Measurements from ENCODE around the gene SORCS2.

SORCS2 gene

DNA sequence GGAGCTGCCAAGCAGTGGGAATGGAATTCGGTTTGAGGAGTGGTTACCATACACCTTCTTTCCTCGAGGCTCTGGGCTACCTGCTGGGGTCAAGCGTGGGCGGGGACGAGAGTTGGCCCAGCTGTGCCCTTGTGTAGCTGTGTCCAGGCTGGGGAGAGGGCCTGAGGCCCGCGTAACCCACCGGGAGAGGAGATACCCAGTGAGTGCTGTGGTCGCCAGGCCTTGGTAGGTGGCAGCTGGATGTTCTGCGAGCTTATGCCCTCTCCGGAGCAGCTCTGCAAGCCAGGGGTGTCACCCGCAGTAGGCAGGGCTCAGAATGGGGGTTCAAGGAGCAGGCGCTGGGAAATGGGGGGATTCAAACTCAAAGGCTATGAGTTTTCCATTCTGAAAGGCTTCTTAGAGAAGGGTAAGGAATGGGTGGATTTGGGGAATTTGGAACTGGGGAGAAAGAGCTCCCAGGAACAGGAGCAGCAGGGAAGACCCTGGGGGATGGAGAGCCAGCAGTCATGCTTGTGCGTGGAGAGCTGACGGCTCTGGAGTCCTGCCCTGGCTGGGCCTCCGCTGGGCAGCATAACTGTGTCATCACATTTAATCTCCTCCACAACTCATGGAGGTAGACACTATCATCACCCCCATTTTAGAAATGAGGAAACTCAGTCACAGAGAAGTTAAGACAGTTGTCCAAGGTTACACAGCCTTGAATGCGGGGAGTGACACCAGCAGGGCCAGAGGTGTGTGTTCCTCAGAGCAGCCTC lies 117.5 kb downstream of the SORCS2 start:
- ChIA-PET POLR2A (no interaction called here), CTCF (interaction anchor here (0.5 kb wide), 1 partner anchor 325 kb away, joined by 3 read pairs; no protein-coding TSS in a partner anchor)
- Histone ChIP-seq H3K4me1 (ENCODE audit: control insufficient read depth, insufficient read depth, low read length) (no peaks in the 10 kb centered on the region), H3K36me3 (ENCODE audit: control insufficient read depth in 2 of 2, insufficient read depth in 1 of 2, low read length in 2 of 2) (no peaks in the 10 kb centered on the region), H3K27ac (ENCODE audit: extremely low read depth, low read depth, low read length) (no peak overlapping the region), H3K4me3 (ENCODE audit: low read depth, low read length) (no peak overlapping the region), H3K9me3 (ENCODE audit: control insufficient read depth, insufficient read depth, low read depth, low read length) (no peaks in the 10 kb centered on the region)
- TF ChIP-seq ZNF155 (tag by site-specific recombination; IDR thresholded peaks at IDR 0.05) (no peak), HOXA7 (CRISPR knock-in tag; IDR thresholded peaks at IDR 0.05; ENCODE audit: borderline replicate concordance) (no peak), ZNF26 (tag by site-specific recombination; IDR thresholded peaks at IDR 0.05) (no peak), ZNF184 (tag by site-specific recombination; IDR thresholded peaks at IDR 0.05) (no peak), ZSCAN4 (tag by site-specific recombination; IDR thresholded peaks at IDR 0.05) (no peak), ZNF707 (tag by site-specific recombination; IDR thresholded peaks at IDR 0.05) (no peak), IKZF3 (tag by site-specific recombination; IDR thresholded peaks at IDR 0.05) (no peak), ZFHX2 (tag by site-specific recombination; conservative IDR thresholded peaks at IDR 0.05) (no peak), SP2 (tag by site-specific recombination; IDR thresholded peaks at IDR 0.05) (no peak), HOXC10 (CRISPR knock-in tag; IDR thresholded peaks at IDR 0.05) (no peak), ZNF600 (tag by site-specific recombination; IDR thresholded peaks at IDR 0.05) (no peak), ZNF501 (tag by site-specific recombination; IDR thresholded peaks at IDR 0.05) (no peak), ZNF670 (tag by site-specific recombination; IDR thresholded peaks at IDR 0.05; ENCODE audit: low read depth) (no peak)
- TF ChIP-seq, protein P1, sequence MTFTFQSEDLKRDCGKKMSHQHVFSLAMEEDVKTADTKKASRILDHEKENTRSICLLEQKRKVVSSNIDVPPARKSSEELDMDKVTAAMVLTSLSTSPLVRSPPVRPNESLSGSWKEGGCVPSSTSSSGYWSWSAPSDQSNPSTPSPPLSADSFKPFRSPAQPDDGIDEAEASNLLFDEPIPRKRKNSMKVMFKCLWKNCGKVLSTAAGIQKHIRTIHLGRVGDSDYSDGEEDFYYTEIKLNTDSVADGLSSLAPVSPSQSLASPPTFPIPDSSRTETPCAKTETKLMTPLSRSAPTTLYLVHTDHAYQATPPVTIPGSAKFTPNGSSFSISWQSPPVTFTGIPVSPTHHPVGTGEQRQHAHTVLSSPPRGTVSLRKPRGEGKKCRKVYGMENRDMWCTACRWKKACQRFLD (tag by site-specific recombination; IDR thresholded peaks at IDR 0.05) = no peak

- H3K4me3 ChIP-seq (ENCODE audit: low read depth, low read length) = no peak overlapping the region
- CTCF ChIA-PET = interaction anchor here (0.6 to 0.8 kb wide), 2 partner anchors 25 to 460 kb away, joined by 3 to 5 read pairs; no protein-coding TSS in a partner anchor
- H3K9me3 ChIP-seq (ENCODE audit: control insufficient read depth, insufficient read depth, low read depth, low read length) = no peaks in the 10 kb centered on the region
- H3K36me3 ChIP-seq (ENCODE audit: control insufficient read depth in 2 of 2, insufficient read depth in 1 of 2, low read length in 2 of 2) = no peaks in the 10 kb centered on the region
- H3K27ac ChIP-seq (ENCODE audit: extremely low read depth, low read depth, low read length) = no peak overlapping the region
- POLR2A ChIA-PET = no interaction called here
- H3K4me1 ChIP-seq (ENCODE audit: control insufficient read depth, insufficient read depth, low read length) = no peaks in the 10 kb centered on the region
- TF ChIP-seq ZNF140 (tag by site-specific recombination; IDR thresholded peaks at IDR 0.05) (no peak), ZFP3 (tag by site-specific recombination; IDR thresholded peaks at IDR 0.05; ENCODE audit: low read depth) (no peak), ZBTB21 (tag by site-specific recombination; IDR thresholded peaks at IDR 0.05) (no peak), ZNF404 (tag by site-specific recombination; IDR thresholded peaks at IDR 0.05) (no peak), ZNF18 (tag by site-specific recombination; IDR thresholded peaks at IDR 0.05) (no peak), GLI4 (tag by site-specific recombination; IDR thresholded peaks at IDR 0.05) (no peak), ZNF768 (tag by site-specific recombination; IDR thresholded peaks at IDR 0.05) (no peak), ZNF510 (tag by site-specific recombination; IDR thresholded peaks at IDR 0.05; ENCODE audit: insufficient replicate concordance) (no peak), INSM2 (tag by site-specific recombination; IDR thresholded peaks at IDR 0.05) (no peak), MEIS1 (CRISPR knock-in tag; IDR thresholded peaks at IDR 0.05; ENCODE audit: borderline replicate concordance) (no peak), SCRT2 (tag by site-specific recombination; IDR thresholded peaks at IDR 0.05) (no peak), ZNF571 (tag by site-specific recombination; IDR thresholded peaks at IDR 0.05) (no peak), ZNF561 (tag by site-specific recombination; IDR thresholded peaks at IDR 0.05; ENCODE audit: borderline replicate concordance) (no peak)
- TF ChIP-seq, protein P2, sequence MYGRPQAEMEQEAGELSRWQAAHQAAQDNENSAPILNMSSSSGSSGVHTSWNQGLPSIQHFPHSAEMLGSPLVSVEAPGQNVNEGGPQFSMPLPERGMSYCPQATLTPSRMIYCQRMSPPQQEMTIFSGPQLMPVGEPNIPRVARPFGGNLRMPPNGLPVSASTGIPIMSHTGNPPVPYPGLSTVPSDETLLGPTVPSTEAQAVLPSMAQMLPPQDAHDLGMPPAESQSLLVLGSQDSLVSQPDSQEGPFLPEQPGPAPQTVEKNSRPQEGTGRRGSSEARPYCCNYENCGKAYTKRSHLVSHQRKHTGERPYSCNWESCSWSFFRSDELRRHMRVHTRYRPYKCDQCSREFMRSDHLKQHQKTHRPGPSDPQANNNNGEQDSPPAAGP (tag by site-specific recombination; IDR thresholded peaks at IDR 0.05) = no peak
Measured at GRCh38 chr4:7310451-7310850, 118.1 kb downstream of the SORCS2 start.

Data from HEK293 (cell line).